D721Med (cell line): ENCODE results near the gene ALDH16A1.

Source experiments
- DNase-seq: peaks from one replicate; pipeline ENCODE4 v3.0.0; 2011; ENCODE audit warnings: low spot score; ENCODE audit not compliant: insufficient read length
- FAIRE-seq: peaks from 2 replicates; lab custom pipeline; 2011; peaks lifted over from hg19 to GRCh38; lab: Jason Lieb, UNC
- TF ChIP-seq, protein P1 (sequence below): IDR thresholded peaks from 2 replicates; pipeline ENCODE4 v1.5.1; 2012; ENCODE audit warnings: mild to moderate bottlenecking, control low read depth; ENCODE audit not compliant: insufficient read depth; ENCODE audit errors: missing control alignments

ALDH16A1 gene

DNA sequence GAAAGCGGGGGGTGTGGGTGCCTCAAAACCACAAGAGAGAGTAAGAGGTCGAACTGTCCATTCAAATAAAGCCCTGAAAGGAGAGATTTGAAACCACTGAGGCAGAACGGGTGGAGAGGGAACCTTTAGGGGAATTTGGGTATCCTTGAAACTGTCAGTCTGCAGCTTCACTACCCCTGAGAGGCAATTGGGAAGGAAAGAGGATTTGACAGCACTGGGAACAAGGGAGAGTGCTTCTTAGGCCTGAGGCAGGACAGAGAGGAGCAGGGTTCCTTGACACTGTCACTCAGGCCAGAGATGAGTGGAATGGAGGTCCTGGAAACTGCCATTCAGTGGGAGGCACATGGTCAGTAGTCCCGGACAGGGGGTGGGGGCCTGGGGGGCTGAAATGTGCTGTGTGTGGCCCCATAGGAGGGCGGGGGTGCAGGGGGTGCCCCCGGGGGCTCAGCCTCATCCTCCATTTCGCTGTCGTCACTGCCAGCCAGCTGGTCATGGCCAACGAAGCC, 22.8 kb upstream of the ALDH16A1 start:
- TF ChIP-seq, protein P1, sequence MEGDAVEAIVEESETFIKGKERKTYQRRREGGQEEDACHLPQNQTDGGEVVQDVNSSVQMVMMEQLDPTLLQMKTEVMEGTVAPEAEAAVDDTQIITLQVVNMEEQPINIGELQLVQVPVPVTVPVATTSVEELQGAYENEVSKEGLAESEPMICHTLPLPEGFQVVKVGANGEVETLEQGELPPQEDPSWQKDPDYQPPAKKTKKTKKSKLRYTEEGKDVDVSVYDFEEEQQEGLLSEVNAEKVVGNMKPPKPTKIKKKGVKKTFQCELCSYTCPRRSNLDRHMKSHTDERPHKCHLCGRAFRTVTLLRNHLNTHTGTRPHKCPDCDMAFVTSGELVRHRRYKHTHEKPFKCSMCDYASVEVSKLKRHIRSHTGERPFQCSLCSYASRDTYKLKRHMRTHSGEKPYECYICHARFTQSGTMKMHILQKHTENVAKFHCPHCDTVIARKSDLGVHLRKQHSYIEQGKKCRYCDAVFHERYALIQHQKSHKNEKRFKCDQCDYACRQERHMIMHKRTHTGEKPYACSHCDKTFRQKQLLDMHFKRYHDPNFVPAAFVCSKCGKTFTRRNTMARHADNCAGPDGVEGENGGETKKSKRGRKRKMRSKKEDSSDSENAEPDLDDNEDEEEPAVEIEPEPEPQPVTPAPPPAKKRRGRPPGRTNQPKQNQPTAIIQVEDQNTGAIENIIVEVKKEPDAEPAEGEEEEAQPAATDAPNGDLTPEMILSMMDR = no peak
- FAIRE-seq = no peak
- no peak for DNase-seq

DNA sequence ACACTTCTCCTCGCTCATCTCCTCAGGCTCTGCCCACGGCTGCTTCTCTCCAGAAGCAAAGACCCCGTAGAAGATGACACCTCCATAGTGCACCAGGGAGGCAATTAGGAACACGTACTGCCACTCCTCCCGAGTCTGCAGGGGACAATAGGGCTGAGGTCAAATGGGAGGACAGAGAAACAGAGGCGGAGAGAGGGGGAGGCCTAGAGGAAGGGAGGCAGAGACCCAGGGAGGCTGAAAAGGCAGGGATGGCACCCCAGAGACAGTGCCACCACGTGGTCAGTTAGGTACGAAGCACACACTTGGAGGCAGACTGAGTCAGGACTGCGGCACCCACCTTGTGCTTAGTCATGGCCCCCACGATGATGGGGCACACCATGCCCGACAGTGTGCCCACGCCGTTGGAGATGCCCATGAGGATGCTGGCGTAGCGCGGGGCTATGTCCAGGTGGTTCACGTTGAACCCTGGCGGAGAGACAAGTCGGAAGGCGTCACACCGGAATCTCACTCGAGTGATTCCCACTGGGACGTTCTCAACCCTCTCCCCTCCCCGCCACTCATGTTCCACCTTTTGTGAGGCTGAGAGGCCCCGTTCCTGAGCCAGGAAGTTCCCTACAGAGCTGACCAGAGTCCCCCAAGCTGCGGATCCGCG, 22.2 kb upstream of the ALDH16A1 start:
- no peak for DNase-seq
- no peak for FAIRE-seq
- TF ChIP-seq, protein P1 = no peak

DNA sequence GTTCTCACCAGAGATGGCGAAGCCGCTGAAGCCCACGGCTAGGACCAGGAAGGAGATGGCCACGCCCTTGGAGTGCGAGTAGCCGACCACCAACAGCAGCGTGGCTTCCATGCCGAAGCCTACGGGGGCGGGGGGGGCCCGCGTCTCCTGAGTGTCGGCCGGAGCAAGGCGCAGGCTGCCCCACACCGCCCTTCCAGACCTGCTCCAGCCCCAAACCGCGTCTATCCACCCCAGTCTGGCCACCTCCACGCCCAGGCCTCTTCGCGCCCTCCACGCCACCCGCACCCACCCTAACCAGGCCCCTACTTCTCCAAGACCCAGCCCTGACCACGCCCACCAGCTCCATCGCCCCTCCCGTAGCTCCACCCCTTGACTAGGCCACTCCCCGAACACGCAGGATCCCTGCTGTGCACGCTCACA, 21.7 kb upstream of the ALDH16A1 start:
- FAIRE-seq (no peak), DNase-seq (no peak)
- TF ChIP-seq, protein P1 = no peak

DNA sequence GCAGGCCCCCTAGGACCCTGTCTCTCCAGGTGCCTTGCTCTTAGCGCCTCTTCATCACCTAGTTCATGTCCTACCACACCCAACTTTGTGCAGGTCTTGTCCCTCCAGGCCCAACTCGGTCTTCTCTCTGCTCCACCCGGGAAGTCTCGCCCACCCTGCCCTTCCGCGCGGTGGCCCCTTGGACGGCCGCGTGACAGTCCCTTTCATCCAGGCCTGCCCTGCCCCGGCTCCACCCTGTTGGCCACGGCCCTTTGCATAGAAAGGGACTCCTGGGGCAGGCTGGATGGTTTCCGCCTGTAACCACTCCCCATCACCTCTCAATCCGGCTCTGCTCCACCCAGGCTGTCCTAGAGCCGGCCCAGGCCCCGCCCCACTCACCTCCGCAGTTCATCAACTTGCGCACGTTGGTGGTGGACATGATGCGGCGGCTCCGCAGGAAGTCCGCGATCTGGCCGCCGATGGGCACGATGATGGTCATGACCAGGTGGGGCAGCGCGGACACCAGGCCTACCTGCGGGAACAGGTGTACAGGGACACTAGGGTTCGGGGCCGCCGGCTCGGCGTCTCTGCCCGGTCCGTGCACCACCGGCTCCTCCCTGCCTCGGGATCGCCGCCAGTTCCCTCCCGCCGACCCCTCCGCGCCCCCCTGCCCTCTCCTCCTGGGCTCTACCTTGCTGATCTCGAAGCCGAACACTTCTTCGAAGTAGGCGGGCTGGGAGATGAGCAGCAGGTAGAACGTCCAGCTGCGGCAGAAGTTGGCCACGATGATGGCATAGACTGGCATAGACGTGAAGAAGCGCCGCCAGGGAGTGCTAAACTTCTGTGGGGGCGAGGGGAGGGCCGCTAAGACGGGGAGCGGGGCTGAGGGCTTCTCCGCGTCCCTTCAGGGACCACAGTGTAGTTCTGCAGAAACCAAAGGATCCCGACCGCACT, 20.6 kb upstream of the ALDH16A1 start:
- FAIRE-seq (no peak), DNase-seq (no peak)
- TF ChIP-seq, protein P1 = no peak

DNA sequence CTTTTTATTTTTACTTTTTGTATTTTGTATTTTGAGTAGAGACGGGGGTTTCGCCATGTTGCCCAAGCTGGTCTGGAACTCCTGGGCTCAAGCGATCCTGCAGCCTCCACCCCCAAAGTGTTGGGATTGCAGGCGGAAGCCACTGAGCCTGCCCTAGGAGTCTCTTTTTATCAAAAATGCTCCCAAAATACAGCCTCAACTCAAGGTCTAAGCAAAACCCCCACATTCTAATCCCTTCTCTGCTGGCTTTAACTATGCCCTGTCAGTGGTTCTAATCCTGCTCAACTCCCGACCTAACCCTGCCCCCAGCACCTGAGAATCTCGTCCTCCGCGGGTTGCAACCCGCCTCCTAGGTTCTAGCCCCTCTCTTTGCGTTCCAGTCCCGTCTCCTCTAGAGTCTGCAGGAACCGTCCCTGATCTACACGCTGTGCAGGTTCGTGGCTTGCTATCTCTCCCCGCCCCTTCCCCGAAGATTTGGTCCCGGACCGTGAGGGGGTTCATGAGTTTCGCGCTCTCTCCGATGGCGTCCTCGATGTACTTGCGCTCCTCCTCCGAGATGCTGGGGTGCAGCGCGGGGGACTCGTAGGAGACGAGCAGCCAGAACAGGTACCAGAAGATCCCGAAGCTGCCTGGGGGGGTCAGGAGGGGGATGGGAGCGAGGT, 19.7 kb upstream of the ALDH16A1 start:
- FAIRE-seq (no peak), DNase-seq (no peak)
- TF ChIP-seq, protein P1 = no peak

DNA sequence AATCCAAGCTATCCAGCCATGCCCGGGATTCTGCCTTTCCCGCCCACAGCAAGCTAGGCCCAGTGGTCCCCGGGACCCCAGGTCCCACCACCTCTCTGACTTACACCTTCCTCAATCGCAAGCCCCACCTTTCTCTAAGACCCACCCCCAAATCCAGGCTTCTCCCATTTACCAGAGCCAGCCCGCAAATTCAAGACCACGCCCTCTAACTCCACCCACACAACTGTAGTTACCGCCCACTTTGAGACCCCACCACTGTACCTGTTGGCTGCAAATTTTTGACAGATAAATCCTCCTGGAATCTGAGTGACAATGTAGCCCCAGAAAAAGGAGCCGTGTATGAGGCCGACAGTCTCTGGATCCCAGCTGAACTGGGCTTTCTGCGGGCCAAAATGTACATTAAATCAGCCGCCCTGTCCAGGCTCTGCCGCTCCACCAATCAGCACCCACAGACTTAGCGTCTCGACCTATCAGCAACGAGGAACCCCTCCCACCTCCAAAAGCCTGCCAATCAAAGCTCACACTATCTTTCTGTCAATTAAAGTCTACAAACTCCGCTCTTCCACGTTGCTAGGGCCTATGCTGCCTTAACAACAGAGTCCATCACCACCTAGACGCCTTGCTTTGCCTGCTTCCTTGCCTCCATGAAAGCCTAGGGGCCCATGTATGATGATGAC, 18.0 kb upstream of the ALDH16A1 start:
- FAIRE-seq (no peak), DNase-seq (no peak)
- TF ChIP-seq, protein P1 = no peak
